ENCODE data around the gene AEBP2. TPM values are rescaled to one million over a fixed set of nuclear protein-coding genes. Genes with fewer than 3 reads are reported as not detected.

AEBP2 gene
- total and polyA plus RNA-seq, 2 of the 13 experiments (the other 11 are each of a cell fraction or from before 2014, with no cell fraction given) = 9.2 to 17.9 TPM

DNA sequence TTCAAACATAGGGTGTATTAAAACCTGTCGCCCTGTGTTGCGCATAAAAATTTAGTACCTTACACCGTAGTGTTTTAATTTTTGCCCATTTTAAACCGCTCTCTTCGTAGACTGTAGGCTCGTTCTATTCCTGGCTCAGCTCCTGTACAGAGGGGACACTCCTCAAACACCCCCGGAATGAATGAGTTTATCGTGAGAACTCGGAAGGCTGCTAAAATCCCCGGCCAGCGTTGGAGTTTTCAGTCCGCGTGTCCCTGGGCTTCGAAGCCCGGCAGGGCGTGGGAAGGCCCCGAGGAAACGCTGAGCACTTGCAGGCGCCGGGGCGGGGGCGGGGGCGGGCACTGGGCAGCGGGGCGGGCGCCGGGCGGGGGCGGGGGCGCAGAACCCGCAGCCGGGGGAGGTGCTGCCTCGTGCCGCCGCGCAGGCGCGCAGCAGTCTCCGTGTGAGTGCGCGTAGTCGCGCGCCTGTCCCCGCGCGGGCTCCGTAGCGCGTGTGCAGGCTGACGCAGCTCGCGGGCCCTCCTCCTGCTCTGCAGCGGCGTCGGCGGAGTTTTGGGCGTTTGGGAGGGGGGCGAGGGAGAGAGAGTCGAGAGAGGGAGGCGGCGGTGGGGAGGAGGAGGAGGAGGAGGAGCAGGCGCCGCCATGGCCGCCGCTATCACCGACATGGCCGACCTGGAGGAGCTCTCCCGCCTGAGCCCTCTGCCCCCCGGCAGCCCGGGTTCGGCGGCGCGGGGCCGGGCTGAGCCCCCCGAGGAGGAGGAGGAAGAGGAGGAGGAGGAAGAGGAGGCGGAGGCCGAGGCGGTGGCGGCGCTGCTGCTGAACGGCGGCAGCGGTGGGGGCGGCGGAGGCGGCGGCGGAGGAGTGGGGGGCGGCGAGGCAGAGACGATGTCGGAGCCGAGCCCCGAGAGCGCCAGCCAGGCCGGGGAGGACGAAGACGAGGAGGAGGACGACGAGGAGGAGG, at the start of gene AEBP2 (continued):
- TF ChIP-seq, protein P1, sequence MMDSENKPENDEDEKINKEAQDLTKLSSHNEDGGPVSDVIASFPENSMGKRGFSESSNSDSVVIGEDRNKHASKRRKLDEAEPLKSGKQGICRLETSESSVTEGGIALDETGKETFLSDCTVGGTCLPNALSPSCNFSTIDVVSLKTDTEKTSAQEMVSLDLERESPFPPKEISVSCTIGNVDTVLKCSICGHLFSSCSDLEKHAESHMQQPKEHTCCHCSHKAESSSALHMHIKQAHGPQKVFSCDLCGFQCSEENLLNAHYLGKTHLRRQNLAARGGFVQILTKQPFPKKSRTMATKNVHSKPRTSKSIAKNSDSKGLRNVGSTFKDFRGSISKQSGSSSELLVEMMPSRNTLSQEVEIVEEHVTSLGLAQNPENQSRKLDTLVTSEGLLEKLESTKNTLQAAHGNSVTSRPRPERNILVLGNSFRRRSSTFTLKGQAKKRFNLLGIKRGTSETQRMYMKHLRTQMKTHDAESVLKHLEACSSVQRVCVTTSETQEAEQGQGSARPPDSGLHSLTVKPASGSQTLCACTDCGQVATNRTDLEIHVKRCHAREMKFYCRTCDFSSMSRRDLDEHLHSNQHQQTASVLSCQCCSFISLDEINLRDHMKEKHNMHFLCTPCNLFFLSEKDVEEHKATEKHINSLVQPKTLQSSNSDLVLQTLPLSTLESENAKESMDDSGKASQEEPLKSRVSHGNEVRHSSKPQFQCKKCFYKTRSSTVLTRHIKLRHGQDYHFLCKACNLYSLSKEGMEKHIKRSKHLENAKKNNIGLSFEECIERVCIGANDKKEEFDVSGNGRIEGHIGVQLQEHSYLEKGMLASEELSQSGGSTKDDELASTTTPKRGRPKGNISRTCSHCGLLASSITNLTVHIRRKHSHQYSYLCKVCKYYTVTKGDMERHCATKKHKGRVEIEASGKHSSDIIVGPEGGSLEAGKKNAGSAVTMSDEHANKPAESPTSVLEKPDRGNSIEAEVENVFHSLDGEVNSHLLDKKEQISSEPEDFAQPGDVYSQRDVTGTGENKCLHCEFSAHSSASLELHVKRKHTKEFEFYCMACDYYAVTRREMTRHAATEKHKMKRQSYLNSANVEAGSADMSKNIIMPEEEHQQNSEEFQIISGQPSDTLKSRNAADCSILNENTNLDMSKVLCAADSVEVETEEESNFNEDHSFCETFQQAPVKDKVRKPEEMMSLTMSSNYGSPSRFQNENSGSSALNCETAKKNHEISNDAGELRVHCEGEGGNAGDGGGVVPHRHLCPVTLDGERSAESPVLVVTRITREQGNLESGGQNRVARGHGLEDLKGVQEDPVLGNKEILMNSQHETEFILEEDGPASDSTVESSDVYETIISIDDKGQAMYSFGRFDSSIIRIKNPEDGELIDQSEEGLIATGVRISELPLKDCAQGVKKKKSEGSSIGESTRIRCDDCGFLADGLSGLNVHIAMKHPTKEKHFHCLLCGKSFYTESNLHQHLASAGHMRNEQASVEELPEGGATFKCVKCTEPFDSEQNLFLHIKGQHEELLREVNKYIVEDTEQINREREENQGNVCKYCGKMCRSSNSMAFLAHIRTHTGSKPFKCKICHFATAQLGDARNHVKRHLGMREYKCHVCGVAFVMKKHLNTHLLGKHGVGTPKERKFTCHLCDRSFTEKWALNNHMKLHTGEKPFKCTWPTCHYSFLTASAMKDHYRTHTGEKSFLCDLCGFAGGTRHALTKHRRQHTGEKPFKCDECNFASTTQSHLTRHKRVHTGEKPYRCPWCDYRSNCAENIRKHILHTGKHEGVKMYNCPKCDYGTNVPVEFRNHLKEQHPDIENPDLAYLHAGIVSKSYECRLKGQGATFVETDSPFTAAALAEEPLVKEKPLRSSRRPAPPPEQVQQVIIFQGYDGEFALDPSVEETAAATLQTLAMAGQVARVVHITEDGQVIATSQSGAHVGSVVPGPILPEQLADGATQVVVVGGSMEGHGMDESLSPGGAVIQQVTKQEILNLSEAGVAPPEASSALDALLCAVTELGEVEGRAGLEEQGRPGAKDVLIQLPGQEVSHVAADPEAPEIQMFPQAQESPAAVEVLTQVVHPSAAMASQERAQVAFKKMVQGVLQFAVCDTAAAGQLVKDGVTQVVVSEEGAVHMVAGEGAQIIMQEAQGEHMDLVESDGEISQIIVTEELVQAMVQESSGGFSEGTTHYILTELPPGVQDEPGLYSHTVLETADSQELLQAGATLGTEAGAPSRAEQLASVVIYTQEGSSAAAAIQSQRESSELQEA (CRISPR knock-in tag; IDR thresholded peaks at IDR 0.05; ENCODE audit: not compliant biosample characterization) = no peak
- TF ChIP-seq, protein P2, sequence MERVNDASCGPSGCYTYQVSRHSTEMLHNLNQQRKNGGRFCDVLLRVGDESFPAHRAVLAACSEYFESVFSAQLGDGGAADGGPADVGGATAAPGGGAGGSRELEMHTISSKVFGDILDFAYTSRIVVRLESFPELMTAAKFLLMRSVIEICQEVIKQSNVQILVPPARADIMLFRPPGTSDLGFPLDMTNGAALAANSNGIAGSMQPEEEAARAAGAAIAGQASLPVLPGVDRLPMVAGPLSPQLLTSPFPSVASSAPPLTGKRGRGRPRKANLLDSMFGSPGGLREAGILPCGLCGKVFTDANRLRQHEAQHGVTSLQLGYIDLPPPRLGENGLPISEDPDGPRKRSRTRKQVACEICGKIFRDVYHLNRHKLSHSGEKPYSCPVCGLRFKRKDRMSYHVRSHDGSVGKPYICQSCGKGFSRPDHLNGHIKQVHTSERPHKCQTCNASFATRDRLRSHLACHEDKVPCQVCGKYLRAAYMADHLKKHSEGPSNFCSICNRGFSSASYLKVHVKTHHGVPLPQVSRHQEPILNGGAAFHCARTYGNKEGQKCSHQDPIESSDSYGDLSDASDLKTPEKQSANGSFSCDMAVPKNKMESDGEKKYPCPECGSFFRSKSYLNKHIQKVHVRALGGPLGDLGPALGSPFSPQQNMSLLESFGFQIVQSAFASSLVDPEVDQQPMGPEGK (CRISPR knock-in tag; IDR thresholded peaks at IDR 0.05) = peak; percentile 77
- no peak for TF ChIP-seq GPN1 (CRISPR knock-in tag; IDR thresholded peaks at IDR 0.05; ENCODE audit: borderline replicate concordance)
- TF ChIP-seq FOXK2 (IDR thresholded peaks at IDR 0.05) = no peak
- TF ChIP-seq, protein P3, sequence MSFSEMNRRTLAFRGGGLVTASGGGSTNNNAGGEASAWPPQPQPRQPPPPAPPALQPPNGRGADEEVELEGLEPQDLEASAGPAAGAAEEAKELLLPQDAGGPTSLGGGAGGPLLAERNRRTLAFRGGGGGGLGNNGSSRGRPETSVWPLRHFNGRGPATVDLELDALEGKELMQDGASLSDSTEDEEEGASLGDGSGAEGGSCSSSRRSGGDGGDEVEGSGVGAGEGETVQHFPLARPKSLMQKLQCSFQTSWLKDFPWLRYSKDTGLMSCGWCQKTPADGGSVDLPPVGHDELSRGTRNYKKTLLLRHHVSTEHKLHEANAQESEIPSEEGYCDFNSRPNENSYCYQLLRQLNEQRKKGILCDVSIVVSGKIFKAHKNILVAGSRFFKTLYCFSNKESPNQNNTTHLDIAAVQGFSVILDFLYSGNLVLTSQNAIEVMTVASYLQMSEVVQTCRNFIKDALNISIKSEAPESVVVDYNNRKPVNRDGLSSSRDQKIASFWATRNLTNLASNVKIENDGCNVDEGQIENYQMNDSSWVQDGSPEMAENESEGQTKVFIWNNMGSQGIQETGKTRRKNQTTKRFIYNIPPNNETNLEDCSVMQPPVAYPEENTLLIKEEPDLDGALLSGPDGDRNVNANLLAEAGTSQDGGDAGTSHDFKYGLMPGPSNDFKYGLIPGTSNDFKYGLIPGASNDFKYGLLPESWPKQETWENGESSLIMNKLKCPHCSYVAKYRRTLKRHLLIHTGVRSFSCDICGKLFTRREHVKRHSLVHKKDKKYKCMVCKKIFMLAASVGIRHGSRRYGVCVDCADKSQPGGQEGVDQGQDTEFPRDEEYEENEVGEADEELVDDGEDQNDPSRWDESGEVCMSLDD (CRISPR knock-in tag; IDR thresholded peaks at IDR 0.05; ENCODE audit: borderline replicate concordance) = 0 out of 2 replicates have a peak, but pooled peaks have one; percentile 34
- TF ChIP-seq ZNF333 (CRISPR knock-in tag; IDR thresholded peaks at IDR 0.05; ENCODE audit: borderline replicate concordance) = no peak; the same call in 1 of the 2 replicates
- TF ChIP-seq, protein P4, sequence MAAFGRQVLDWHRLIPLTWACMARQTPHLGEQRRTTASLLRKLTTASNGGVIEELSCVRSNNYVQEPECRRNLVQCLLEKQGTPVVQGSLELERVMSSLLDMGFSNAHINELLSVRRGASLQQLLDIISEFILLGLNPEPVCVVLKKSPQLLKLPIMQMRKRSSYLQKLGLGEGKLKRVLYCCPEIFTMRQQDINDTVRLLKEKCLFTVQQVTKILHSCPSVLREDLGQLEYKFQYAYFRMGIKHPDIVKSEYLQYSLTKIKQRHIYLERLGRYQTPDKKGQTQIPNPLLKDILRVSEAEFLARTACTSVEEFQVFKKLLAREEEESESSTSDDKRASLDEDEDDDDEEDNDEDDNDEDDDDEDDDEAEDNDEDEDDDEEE (CRISPR knock-in tag; IDR thresholded peaks at IDR 0.05) = no peak; the same call in 1 of the 2 replicates
- no peak for TF ChIP-seq NFE2L1 (CRISPR knock-in tag; IDR thresholded peaks at IDR 0.05; ENCODE audit: borderline replicate concordance)
- TF ChIP-seq, protein P5, sequence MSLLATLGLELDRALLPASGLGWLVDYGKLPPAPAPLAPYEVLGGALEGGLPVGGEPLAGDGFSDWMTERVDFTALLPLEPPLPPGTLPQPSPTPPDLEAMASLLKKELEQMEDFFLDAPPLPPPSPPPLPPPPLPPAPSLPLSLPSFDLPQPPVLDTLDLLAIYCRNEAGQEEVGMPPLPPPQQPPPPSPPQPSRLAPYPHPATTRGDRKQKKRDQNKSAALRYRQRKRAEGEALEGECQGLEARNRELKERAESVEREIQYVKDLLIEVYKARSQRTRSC (CRISPR knock-in tag; IDR thresholded peaks at IDR 0.05; ENCODE audit: low read depth) = no peak
- TF ChIP-seq ZNF224 (CRISPR knock-in tag; IDR thresholded peaks at IDR 0.05) = no peak
- no peak for TF ChIP-seq ZFP41 (CRISPR knock-in tag; IDR thresholded peaks at IDR 0.05; ENCODE audit: borderline replicate concordance)
- TF ChIP-seq CCAR2 (optimal IDR thresholded peaks at IDR 0.05; ENCODE audit: low read depth, low read length) = no peak
